ENCODE measurements around the gene CES4A.
"Not testable (repeated sequence)": the region's sequence is repeated elsewhere in the genome, so short reads cannot be mapped to it uniquely, and the experiment has no call there.

DNA sequence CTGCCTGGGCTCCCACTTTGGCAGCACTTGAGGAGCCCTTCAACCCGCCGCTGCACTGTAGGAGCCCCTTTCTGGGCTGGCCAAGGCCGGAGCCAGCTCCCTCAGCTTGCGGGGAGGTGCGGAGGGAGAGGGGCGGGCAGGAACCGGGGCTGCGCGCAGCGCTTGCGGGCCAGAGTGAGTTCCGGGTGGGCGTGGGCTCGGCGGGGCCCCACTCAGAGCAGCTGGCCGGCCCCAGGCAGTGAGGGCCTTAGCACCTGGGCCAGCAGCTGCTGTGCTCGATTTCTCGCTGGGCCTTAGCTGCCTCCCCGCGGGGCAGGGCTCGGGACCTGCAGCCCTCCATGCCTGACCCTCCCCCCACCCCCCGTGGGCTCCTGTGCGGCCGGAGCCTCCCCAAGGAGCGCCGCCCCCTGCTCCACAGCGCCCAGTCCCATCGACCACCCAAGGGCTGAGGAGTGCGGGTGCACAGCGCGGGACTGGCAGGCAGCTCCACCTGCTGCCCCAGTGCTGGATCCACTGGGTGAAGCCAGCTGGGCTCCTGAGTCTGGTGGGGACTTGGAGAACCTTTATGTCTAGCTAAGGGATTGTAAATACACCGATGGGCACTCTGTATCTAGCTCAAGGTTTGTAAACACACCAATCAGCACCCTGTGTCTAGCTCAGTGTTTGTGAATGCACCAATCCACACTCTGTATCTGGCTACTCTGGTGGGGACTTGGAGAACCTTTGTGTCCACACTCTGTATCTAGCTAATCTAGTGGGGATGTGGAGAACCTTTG is 14.0 kb upstream of the CES4A start:
- TF ChIP-seq POLR2AphosphoS5, POLR2A, TAF1, POU2F2, SPI1 (IDR thresholded peaks at IDR 0.05; ENCODE audit: low read depth, low read length): not testable (repeated sequence)
